Measurements from ENCODE around the gene LCMT1. TPM values are rescaled to one million over a fixed set of nuclear protein-coding genes. Genes with fewer than 3 reads are reported as not detected.

The LCMT1 gene
- total and polyA plus RNA-seq, 2 of the 13 experiments (the other 11 are each of a cell fraction or from before 2014, with no cell fraction given): 41.2 to 48.7 TPM

DNA sequence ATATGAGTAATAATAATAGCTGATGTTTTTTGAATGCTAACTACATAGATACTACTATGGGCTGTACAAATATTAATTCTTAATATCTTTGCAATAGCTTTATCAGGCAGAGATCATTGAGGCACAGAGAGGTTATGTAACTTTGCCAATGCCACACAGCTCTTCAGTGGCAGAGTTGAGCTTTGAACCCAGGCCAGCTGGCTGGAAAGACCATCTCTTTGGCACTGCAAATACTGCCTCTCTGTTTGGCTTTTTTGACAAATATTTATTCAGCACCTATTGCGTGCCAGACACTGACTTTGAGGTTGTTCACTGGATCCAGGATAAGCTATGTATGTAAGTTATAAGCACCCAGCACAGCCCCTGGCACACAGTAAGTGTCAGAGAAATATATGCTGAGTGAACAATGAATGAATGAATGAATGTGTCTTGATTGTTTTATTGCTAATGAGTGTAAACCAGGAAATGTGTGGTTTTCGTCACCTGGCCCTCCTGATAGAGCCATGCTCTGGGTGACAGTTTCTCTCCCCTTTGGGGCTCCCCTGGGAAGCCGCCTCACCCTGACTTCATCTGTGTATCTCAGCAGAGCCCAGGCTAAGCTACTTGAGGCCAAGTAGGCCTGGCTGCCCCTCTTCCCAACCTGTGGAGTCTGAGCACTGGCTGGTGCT lies 107.7 kb downstream of the LCMT1 start (continued):
- no peak for TF ChIP-seq MED8 (CRISPR knock-in tag; IDR thresholded peaks at IDR 0.05; ENCODE audit: insufficient replicate concordance)
- TF ChIP-seq RCOR2 (CRISPR knock-in tag; IDR thresholded peaks at IDR 0.05): peak; percentile 84; the same call in 1 of the 2 replicates
- peak; percentile 30; the same call in 1 of the 2 replicates for TF ChIP-seq SALL1 (CRISPR knock-in tag; IDR thresholded peaks at IDR 0.05)
- 0 out of 2 replicates have a peak, but pooled peaks have one; percentile 62 for TF ChIP-seq HNRNPL (IDR thresholded peaks at IDR 0.05; ENCODE audit: low read depth, low read length)
- no peak for TF ChIP-seq ZNF605 (CRISPR knock-in tag; IDR thresholded peaks at IDR 0.05)
- no peak for TF ChIP-seq GPN1 (CRISPR knock-in tag; IDR thresholded peaks at IDR 0.05; ENCODE audit: borderline replicate concordance)
- TF ChIP-seq, protein P1, sequence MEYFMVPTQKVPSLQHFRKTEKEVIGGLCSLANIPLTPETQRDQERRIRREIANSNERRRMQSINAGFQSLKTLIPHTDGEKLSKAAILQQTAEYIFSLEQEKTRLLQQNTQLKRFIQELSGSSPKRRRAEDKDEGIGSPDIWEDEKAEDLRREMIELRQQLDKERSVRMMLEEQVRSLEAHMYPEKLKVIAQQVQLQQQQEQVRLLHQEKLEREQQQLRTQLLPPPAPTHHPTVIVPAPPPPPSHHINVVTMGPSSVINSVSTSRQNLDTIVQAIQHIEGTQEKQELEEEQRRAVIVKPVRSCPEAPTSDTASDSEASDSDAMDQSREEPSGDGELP (IDR thresholded peaks at IDR 0.05; ENCODE audit: borderline replicate concordance, low read depth): 0 out of 2 replicates have a peak, but pooled peaks have one; percentile 35
- peak; percentile 87 for TF ChIP-seq HNF4A (CRISPR knock-in tag; IDR thresholded peaks at IDR 0.05)
- TF ChIP-seq, protein P2, sequence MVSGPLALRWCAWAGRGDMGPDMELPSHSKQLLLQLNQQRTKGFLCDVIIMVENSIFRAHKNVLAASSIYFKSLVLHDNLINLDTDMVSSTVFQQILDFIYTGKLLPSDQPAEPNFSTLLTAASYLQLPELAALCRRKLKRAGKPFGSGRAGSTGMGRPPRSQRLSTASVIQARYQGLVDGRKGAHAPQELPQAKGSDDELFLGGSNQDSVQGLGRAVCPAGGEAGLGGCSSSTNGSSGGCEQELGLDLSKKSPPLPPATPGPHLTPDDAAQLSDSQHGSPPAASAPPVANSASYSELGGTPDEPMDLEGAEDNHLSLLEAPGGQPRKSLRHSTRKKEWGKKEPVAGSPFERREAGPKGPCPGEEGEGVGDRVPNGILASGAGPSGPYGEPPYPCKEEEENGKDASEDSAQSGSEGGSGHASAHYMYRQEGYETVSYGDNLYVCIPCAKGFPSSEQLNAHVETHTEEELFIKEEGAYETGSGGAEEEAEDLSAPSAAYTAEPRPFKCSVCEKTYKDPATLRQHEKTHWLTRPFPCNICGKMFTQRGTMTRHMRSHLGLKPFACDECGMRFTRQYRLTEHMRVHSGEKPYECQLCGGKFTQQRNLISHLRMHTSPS (CRISPR knock-in tag; IDR thresholded peaks at IDR 0.05; ENCODE audit: low read depth): peak; percentile 94
- TF ChIP-seq, protein P3, sequence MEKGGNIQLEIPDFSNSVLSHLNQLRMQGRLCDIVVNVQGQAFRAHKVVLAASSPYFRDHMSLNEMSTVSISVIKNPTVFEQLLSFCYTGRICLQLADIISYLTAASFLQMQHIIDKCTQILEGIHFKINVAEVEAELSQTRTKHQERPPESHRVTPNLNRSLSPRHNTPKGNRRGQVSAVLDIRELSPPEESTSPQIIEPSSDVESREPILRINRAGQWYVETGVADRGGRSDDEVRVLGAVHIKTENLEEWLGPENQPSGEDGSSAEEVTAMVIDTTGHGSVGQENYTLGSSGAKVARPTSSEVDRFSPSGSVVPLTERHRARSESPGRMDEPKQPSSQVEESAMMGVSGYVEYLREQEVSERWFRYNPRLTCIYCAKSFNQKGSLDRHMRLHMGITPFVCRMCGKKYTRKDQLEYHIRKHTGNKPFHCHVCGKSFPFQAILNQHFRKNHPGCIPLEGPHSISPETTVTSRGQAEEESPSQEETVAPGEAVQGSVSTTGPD (CRISPR knock-in tag; IDR thresholded peaks at IDR 0.05): peak; percentile 92
- no peak for TF ChIP-seq MTERF4 (CRISPR knock-in tag; IDR thresholded peaks at IDR 0.05)
- TF ChIP-seq KLF6 (CRISPR knock-in tag; IDR thresholded peaks at IDR 0.05): no peak
- TF ChIP-seq ZNF503 (CRISPR knock-in tag; IDR thresholded peaks at IDR 0.05): no peak
- peak; percentile 32; the same call in 1 of the 2 replicates for TF ChIP-seq ZNF24 (IDR thresholded peaks at IDR 0.05)
- TF ChIP-seq ZNF691 (CRISPR knock-in tag; IDR thresholded peaks at IDR 0.05; ENCODE audit: borderline replicate concordance, low read depth): no peak
- TF ChIP-seq ZNF317 (CRISPR knock-in tag; IDR thresholded peaks at IDR 0.05): no peak
- TF ChIP-seq ZKSCAN1 (IDR thresholded peaks at IDR 0.05; ENCODE audit: low read length): 0 out of 2 replicates have a peak, but pooled peaks have one; percentile 12
- 0 out of 2 replicates have a peak, but pooled peaks have one; percentile 21 for TF ChIP-seq FOXA3 (CRISPR knock-in tag; IDR thresholded peaks at IDR 0.05)
- TF ChIP-seq ZNF775 (CRISPR knock-in tag; IDR thresholded peaks at IDR 0.05; ENCODE audit: borderline replicate concordance): no peak
